ENCODE data around the gene HMGN2. TPM values are rescaled to one million over a fixed set of nuclear protein-coding genes. Genes with fewer than 3 reads are reported as not detected.

The HMGN2 gene
- total RNA-seq: 528 and 545 TPM in 2 replicates

GRCh38 chr1:26472320-26472900, at the start of gene HMGN2:
HMGN2 (plus strand) TSS chr1:26472440; CDS start chr1:26472613, 173 bp downstream.
- Mint-ChIP-seq H3K27me3 (peaks cover 2% of the 10 kb centered on the region), H3K9me3 (no peaks in the 10 kb centered on the region), H3K4me3 (peak within 1 kb of the TSS; percentile 94), H3K36me3 (ENCODE audit: low read depth) (peaks cover 60% of the 10 kb centered on the region), H3K27ac (peak within 1 kb of the TSS; percentile 99), H3K4me1 (peaks cover 46% of the 10 kb centered on the region)
- intact Hi-C loops (cut with micrococcal nuclease): loop anchor here (1.0 to 5.0 kb wide), 4 partner anchors 40 to 195 kb away; partner anchors contain the start of genes CD52 and DHDDS
- peak; percentile 96 for DNase-seq

GRCh38 chr1:26429721-26430120, 42.5 kb upstream of the HMGN2 start:
- H3K27ac Mint-ChIP-seq: no peak overlapping the region
- no peak overlapping the region for H3K4me3 Mint-ChIP-seq
- peaks cover 14% of the 10 kb centered on the region for H3K27me3 Mint-ChIP-seq
- intact Hi-C loops (cut with micrococcal nuclease): loop anchor here (5.0 kb wide), 2 partner anchors 152 to 317 kb away; partner anchors contain the start of gene PDIK1L
- H3K9me3 Mint-ChIP-seq: no peaks in the 10 kb centered on the region
- H3K36me3 Mint-ChIP-seq (ENCODE audit: low read depth): peaks cover 9% of the 10 kb centered on the region
- H3K4me1 Mint-ChIP-seq: peaks cover 17% of the 10 kb centered on the region
- DNase-seq: no peak

GRCh38 chr1:26431979-26432695, 40.1 kb upstream of the HMGN2 start, which contains the start of gene DHDDS:
DHDDS (plus strand) TSS chr1:26432321; CDS start chr1:26432946, 625 bp downstream.
- Mint-ChIP-seq H3K27ac (peak within 1 kb of the TSS; percentile 95), H3K36me3 (ENCODE audit: low read depth) (peaks cover 12% of the 10 kb centered on the region), H3K9me3 (no peaks in the 10 kb centered on the region), H3K4me1 (peaks cover 17% of the 10 kb centered on the region), H3K4me3 (peak within 1 kb of the TSS; percentile 98), H3K27me3 (peaks cover 5% of the 10 kb centered on the region)
- DNase-seq: peak; percentile 100
- intact Hi-C loops (cut with micrococcal nuclease): loop anchor here (1.0 to 5.0 kb wide), 5 partner anchors 40 to 489 kb away; partner anchors contain the start of genes HMGN2, NUDC and PDIK1L

GRCh38 chr1:26432793-26433192, 39.4 kb upstream of the HMGN2 start:
- Mint-ChIP-seq H3K9me3 (no peaks in the 10 kb centered on the region), H3K27ac (peak overlapping the region; percentile 95)

GRCh38 chr1:26434161-26434752, 38.0 kb upstream of the HMGN2 start:
- Mint-ChIP-seq H3K9me3 (no peaks in the 10 kb centered on the region), H3K27ac (peak overlapping the region; percentile 17), H3K4me1 (peaks cover 17% of the 10 kb centered on the region), H3K36me3 (ENCODE audit: low read depth) (peaks cover 25% of the 10 kb centered on the region), H3K4me3 (peak overlapping the region; percentile 61), H3K27me3 (peaks cover 2% of the 10 kb centered on the region)
- intact Hi-C loops (cut with micrococcal nuclease): loop anchor here (5.0 kb wide), 2 partner anchors 157 to 322 kb away; partner anchors contain the start of gene PDIK1L
- no peak for DNase-seq

More at GRCh38 chr1:26432793-26433192, 39.4 kb upstream of the HMGN2 start:
- peaks cover 12% of the 10 kb centered on the region for H3K36me3 Mint-ChIP-seq (ENCODE audit: low read depth)
- intact Hi-C loops (cut with micrococcal nuclease): loop anchor here (1.0 to 5.0 kb wide), 5 partner anchors 40 to 489 kb away; partner anchors contain the start of genes HMGN2, NUDC and PDIK1L
- H3K4me1 Mint-ChIP-seq: peaks cover 17% of the 10 kb centered on the region
- peaks cover 3% of the 10 kb centered on the region for H3K27me3 Mint-ChIP-seq
- no peak for DNase-seq
- peak overlapping the region; percentile 98 for H3K4me3 Mint-ChIP-seq

GRCh38 chr1:26438041-26438440, 34.2 kb upstream of the HMGN2 start:
- Mint-ChIP-seq H3K27ac (no peak overlapping the region), H3K4me3 (no peak overlapping the region), H3K36me3 (ENCODE audit: low read depth) (peaks cover 46% of the 10 kb centered on the region), H3K4me1 (peaks cover 8% of the 10 kb centered on the region), H3K9me3 (no peaks in the 10 kb centered on the region), H3K27me3 (no peaks in the 10 kb centered on the region)
- DNase-seq: no peak
- intact Hi-C loops (cut with micrococcal nuclease): no loop called here

GRCh38 chr1:26440259-26440658, 32.0 kb upstream of the HMGN2 start:
- Mint-ChIP-seq H3K9me3 (no peaks in the 10 kb centered on the region), H3K27ac (no peak overlapping the region), H3K4me3 (no peak overlapping the region), H3K27me3 (no peaks in the 10 kb centered on the region), H3K36me3 (ENCODE audit: low read depth) (peaks cover 56% of the 10 kb centered on the region), H3K4me1 (no peaks in the 10 kb centered on the region)
- no peak for DNase-seq
- intact Hi-C loops (cut with micrococcal nuclease): no loop called here

- peaks cover 48% of the 10 kb centered on the region for H3K36me3 Mint-ChIP-seq (ENCODE audit: low read depth)
Observed at GRCh38 chr1:26449868-26450267, 22.4 kb upstream of the HMGN2 start.

GRCh38 chr1:26450908-26451307, 21.3 kb upstream of the HMGN2 start:
- H3K27me3 Mint-ChIP-seq: no peaks in the 10 kb centered on the region
- no peak for DNase-seq
- H3K4me3 Mint-ChIP-seq: no peak overlapping the region
- H3K36me3 Mint-ChIP-seq (ENCODE audit: low read depth): peaks cover 51% of the 10 kb centered on the region
- no peak overlapping the region for H3K27ac Mint-ChIP-seq
- no peaks in the 10 kb centered on the region for H3K4me1 Mint-ChIP-seq
- intact Hi-C loops (cut with micrococcal nuclease): no loop called here
- H3K9me3 Mint-ChIP-seq: no peaks in the 10 kb centered on the region

More at GRCh38 chr1:26449868-26450267, 22.4 kb upstream of the HMGN2 start:
- Mint-ChIP-seq H3K9me3 (no peaks in the 10 kb centered on the region), H3K4me3 (no peak overlapping the region), H3K4me1 (no peaks in the 10 kb centered on the region), H3K27me3 (no peaks in the 10 kb centered on the region), H3K27ac (no peak overlapping the region)
- intact Hi-C loops (cut with micrococcal nuclease): no loop called here
- no peak for DNase-seq

- Mint-ChIP-seq H3K27me3 (no peaks in the 10 kb centered on the region), H3K36me3 (ENCODE audit: low read depth) (peaks cover 40% of the 10 kb centered on the region), H3K27ac (no peak overlapping the region), H3K9me3 (no peaks in the 10 kb centered on the region), H3K4me3 (no peak overlapping the region), H3K4me1 (no peaks in the 10 kb centered on the region)
- intact Hi-C loops (cut with micrococcal nuclease): no loop called here
- DNase-seq: no peak
Observed at GRCh38 chr1:26452459-26453183, 19.6 kb upstream of the HMGN2 start.

GRCh38 chr1:26459148-26459547, 13.1 kb upstream of the HMGN2 start:
- H3K27ac Mint-ChIP-seq: no peak overlapping the region
- H3K36me3 Mint-ChIP-seq (ENCODE audit: low read depth): peaks cover 45% of the 10 kb centered on the region
- no peak overlapping the region for H3K4me3 Mint-ChIP-seq
- DNase-seq: no peak
- H3K9me3 Mint-ChIP-seq: no peaks in the 10 kb centered on the region
- intact Hi-C loops (cut with micrococcal nuclease): no loop called here
- peaks cover 3% of the 10 kb centered on the region for H3K4me1 Mint-ChIP-seq
- no peaks in the 10 kb centered on the region for H3K27me3 Mint-ChIP-seq

- intact Hi-C loops (cut with micrococcal nuclease): no loop called here
- H3K27ac Mint-ChIP-seq: no peak overlapping the region
- DNase-seq: no peak
- H3K9me3 Mint-ChIP-seq: no peaks in the 10 kb centered on the region
- no peak overlapping the region for H3K4me3 Mint-ChIP-seq
- H3K4me1 Mint-ChIP-seq: peaks cover 3% of the 10 kb centered on the region
- H3K27me3 Mint-ChIP-seq: no peaks in the 10 kb centered on the region
- peaks cover 45% of the 10 kb centered on the region for H3K36me3 Mint-ChIP-seq (ENCODE audit: low read depth)
Observed at GRCh38 chr1:26459573-26460031, 12.6 kb upstream of the HMGN2 start.

GRCh38 chr1:26468911-26469310, 3.3 kb upstream of the HMGN2 start:
- Mint-ChIP-seq H3K4me3 (no peak overlapping the region), H3K27me3 (peaks cover 2% of the 10 kb centered on the region), H3K27ac (no peak overlapping the region), H3K9me3 (no peaks in the 10 kb centered on the region), H3K4me1 (peaks cover 32% of the 10 kb centered on the region), H3K36me3 (ENCODE audit: low read depth) (peaks cover 55% of the 10 kb centered on the region)
- DNase-seq: no peak
- intact Hi-C loops (cut with micrococcal nuclease): no loop called here
